GM18511 (cell line): ENCODE data around the gene P2RX3.

Experiments
- ATAC-seq: cut with Tn5 transposase; IDR thresholded peaks from one replicate; pipeline ENCODE4 v1.9.1; 2021; ENCODE audit warnings: mild to moderate bottlenecking, moderate library complexity; ENCODE audit not compliant: unreplicated experiment

Gene P2RX3

GRCh38 chr11:57414612-57415212 lies 76.6 kb downstream of the P2RX3 start:
- no peak for ATAC-seq

DNA sequence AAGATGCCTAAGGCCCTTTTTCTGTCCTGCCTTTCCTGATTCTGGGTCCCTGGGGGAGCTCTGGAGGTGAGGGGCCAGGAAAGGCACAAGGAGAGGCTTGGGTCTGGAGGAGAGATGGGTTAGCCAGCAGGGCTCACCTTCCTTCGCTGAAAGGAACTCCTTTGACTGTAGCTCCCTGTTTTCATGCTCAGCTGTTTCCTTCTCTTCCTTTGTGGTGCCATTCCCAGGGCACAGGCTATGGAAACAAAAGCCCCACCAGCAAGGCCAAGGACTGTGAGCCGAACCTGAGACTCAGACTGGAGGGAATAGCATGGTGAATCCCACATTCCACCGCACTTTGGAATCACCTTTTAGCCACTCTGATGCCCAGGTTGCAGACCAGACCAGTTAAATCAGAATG lies 78.3 kb downstream of the P2RX3 start:
- no peak for ATAC-seq

- ATAC-seq: no peak
These were observed 78.9 kb downstream of the P2RX3 start for GRCh38 chr11:57417056-57417455.

DNA sequence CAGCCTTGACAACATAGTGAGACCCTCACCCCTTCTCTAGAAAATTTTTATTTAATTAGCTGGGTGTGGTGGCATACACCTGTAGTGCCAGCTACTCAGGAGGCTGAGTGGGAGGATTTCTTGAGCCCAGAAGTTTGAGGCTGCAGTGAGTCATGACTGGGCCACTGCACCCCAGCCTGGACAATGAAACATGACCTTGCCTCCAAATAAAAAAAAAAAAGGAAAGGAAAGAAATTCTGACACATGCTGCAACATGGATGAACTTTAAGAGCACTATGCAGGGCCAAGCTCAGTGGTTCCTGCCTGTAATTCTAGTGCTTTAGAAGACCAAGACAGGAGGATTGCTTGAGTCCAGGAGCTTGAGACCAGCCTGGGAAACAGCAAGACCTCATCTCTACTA lies 80.0 kb downstream of the P2RX3 start:
- no peak for ATAC-seq

- no peak for ATAC-seq
These were observed 81.0 kb downstream of the P2RX3 start for GRCh38 chr11:57419146-57419545.

DNA sequence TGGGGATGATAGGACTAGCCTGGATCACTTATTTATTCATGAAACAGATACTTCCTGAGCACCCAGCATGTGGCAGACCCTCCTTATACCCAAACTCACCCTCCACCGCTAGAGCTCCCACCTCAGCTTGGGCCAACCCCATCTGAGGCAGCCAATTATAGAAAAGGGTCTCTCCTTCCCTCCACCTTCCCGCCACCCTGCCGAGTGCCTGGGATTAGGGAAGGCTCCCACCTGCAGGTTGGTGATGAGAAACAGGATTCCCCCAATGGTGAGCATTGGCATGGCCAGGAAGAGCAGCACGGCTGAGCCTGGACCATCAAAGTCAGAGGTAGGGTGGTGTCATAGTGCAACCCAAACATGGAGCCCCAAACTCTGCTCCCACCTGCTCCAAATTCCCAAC lies 82.9 kb downstream of the P2RX3 start:
- ATAC-seq: no peak

DNA sequence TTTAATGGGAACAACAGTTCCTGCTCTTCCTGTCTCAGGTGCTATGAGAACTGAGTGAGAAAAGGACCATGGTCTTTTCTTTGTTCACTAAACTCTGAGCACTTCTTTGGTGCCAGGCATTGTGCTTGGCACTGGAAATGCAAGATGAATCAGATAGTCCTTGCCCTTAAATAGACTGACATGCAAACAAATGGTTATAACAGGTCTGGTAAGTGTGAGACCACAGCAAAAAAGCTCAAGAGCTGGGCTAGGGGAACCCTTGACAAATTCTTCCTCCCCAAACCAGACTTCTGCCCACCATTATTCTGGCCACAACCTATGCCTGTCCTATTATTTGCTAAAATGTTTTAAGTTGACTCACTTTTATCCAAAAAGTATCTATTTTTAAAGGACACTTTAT lies 83.7 kb downstream of the P2RX3 start:
- ATAC-seq: no peak
